Measurements from ENCODE around the gene EML4.

- TF ChIP-seq CTCF (IDR thresholded peaks at IDR 0.05; ENCODE audit: low read length) (no peak), EZH2phosphoT487 (IDR thresholded peaks at IDR 0.05; ENCODE audit: low read length) (no peak)
These were observed 146.8 kb downstream of the EML4 start for GRCh38 chr2:42315844-42316470.

Measured in MM.1S (cell line).